Measurements from ENCODE around the gene RASL11B.

Gene RASL11B

GRCh38 chr4:52843351-52843750, 18.8 kb upstream of the RASL11B start:
- DNase-seq (ENCODE audit: low read depth, low spot score), result no peak

- DNase-seq (ENCODE audit: low read depth, low spot score), result no peak
Observed at GRCh38 chr4:52843958-52844357, 18.2 kb upstream of the RASL11B start.

- no peak for DNase-seq (ENCODE audit: low read depth, low spot score)
Observed at GRCh38 chr4:52844596-52844995, 17.5 kb upstream of the RASL11B start.

- no peak for DNase-seq (ENCODE audit: low read depth, low spot score)
Observed at GRCh38 chr4:52846502-52846901, 15.6 kb upstream of the RASL11B start.

GRCh38 chr4:52848254-52848653, 13.9 kb upstream of the RASL11B start:
- no peak for DNase-seq (ENCODE audit: low read depth, low spot score)

- DNase-seq (ENCODE audit: low read depth, low spot score), result no peak
Observed at GRCh38 chr4:52850406-52851124, 11.6 kb upstream of the RASL11B start.

- no peak for DNase-seq (ENCODE audit: low read depth, low spot score)
Observed at GRCh38 chr4:52852041-52852440, 10.1 kb upstream of the RASL11B start.

- no peak for DNase-seq (ENCODE audit: low read depth, low spot score)
Observed at GRCh38 chr4:52852711-52853110, 9.4 kb upstream of the RASL11B start.

- DNase-seq (ENCODE audit: low read depth, low spot score), result no peak
Observed at GRCh38 chr4:52853351-52853750, 8.8 kb upstream of the RASL11B start.

GRCh38 chr4:52856801-52857200, 5.3 kb upstream of the RASL11B start:
- no peak for DNase-seq (ENCODE audit: low read depth, low spot score)

GRCh38 chr4:52860361-52860760, 1.8 kb upstream of the RASL11B start:
- no peak for DNase-seq (ENCODE audit: low read depth, low spot score)

GRCh38 chr4:52861171-52861823, 820 bp upstream of the RASL11B start:
- no peak for DNase-seq (ENCODE audit: low read depth, low spot score)

GRCh38 chr4:52862639-52863161, 583 bp downstream of the RASL11B start:
- DNase-seq (ENCODE audit: low read depth, low spot score), result no peak

GRCh38 chr4:52863324-52863723, 1.2 kb downstream of the RASL11B start:
- DNase-seq (ENCODE audit: low read depth, low spot score), result no peak

- DNase-seq (ENCODE audit: low read depth, low spot score), result no peak
Observed at GRCh38 chr4:52864793-52865192, 2.7 kb downstream of the RASL11B start.

- DNase-seq (ENCODE audit: low read depth, low spot score), result no peak
Observed at GRCh38 chr4:52865300-52865699, 3.2 kb downstream of the RASL11B start.

- DNase-seq (ENCODE audit: low read depth, low spot score), result no peak
Observed at GRCh38 chr4:52866734-52867133, 4.6 kb downstream of the RASL11B start.

- DNase-seq (ENCODE audit: low read depth, low spot score), result no peak
Observed at GRCh38 chr4:52867163-52867562, 5.0 kb downstream of the RASL11B start.

GRCh38 chr4:52868133-52868532, 6.0 kb downstream of the RASL11B start:
- no peak for DNase-seq (ENCODE audit: low read depth, low spot score)

GRCh38 chr4:52869196-52869595, 7.1 kb downstream of the RASL11B start:
- no peak for DNase-seq (ENCODE audit: low read depth, low spot score)

- no peak for DNase-seq (ENCODE audit: low read depth, low spot score)
Observed at GRCh38 chr4:52869656-52870055, 7.5 kb downstream of the RASL11B start.

GRCh38 chr4:52870225-52870624, 8.1 kb downstream of the RASL11B start:
- DNase-seq (ENCODE audit: low read depth, low spot score), result no peak

- no peak for DNase-seq (ENCODE audit: low read depth, low spot score)
Observed at GRCh38 chr4:52873191-52873590, 11.1 kb downstream of the RASL11B start.
